OCI-LY1 (cell line): ENCODE measurements around the gene KRT34.

Source experiments
- EZH2 ChIP-seq: fragments of 200-600 bp; sonication (generic), shearing (Covaris generic); IDR thresholded peaks from 2 replicates; pipeline ENCODE4 v1.8.0; 2017; ENCODE audit warnings: borderline replicate concordance, mixed run types, mild to moderate bottlenecking, antibody characterized with exemption, low read length, moderate library complexity, mixed read lengths
- TF ChIP-seq, protein P1 (sequence below): fragments of 200-600 bp; sonication (generic), shearing (Covaris generic); IDR thresholded peaks from 2 replicates; pipeline ENCODE4 v1.5.1; 2017; ENCODE audit warnings: mild to moderate bottlenecking, antibody characterized with exemption, low read length, moderate library complexity, mixed read lengths

- TF ChIP-seq EZH2 = no peak
- TF ChIP-seq, protein P1, sequence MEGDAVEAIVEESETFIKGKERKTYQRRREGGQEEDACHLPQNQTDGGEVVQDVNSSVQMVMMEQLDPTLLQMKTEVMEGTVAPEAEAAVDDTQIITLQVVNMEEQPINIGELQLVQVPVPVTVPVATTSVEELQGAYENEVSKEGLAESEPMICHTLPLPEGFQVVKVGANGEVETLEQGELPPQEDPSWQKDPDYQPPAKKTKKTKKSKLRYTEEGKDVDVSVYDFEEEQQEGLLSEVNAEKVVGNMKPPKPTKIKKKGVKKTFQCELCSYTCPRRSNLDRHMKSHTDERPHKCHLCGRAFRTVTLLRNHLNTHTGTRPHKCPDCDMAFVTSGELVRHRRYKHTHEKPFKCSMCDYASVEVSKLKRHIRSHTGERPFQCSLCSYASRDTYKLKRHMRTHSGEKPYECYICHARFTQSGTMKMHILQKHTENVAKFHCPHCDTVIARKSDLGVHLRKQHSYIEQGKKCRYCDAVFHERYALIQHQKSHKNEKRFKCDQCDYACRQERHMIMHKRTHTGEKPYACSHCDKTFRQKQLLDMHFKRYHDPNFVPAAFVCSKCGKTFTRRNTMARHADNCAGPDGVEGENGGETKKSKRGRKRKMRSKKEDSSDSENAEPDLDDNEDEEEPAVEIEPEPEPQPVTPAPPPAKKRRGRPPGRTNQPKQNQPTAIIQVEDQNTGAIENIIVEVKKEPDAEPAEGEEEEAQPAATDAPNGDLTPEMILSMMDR = no peak
These were observed 49.9 kb downstream of the KRT34 start for GRCh38 chr17:41332239-41332638.
